ENCODE data around the gene MAOA.
"Not testable (repeated sequence)": the region's sequence is repeated elsewhere in the genome, so short reads cannot be mapped to it uniquely, and the experiment has no call there.

MAOA gene

DNA sequence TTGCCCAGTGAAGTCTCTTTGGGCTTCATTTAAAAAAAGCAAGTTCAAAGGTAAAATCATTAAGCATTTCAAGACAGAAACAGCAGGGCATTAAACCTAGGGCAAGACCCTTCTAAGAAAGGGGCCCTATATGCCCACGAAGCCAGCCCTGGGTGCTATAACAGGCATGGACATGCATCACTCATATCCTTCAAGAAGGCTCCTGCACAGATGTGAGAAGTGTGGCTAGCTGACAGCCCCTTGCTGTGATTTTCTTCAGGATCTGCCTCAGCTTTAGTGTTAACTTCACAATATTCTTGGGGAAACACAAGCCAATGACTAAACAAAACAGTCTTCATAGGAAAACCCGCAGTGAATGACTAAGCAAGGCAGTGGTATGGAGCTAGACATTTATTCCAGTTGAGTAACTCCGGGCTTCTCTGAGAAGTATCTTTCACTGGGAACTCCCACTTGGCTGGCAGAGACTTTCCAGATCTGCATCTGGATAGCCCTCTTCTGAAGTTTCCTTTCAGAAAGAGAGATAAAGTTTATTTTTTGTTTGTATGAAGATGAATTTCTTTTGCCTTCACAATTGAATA lies 11.9 kb upstream of the MAOA start:
- no peaks in the 10 kb centered on the region for H3K36me3 ChIP-seq (ENCODE audit: insufficient read depth, low read length)
- no peaks in the 10 kb centered on the region for H3K9me3 ChIP-seq (ENCODE audit: control insufficient read depth, insufficient read depth, low read length)
- peaks cover 9% of the 10 kb centered on the region for H3K4me1 ChIP-seq (ENCODE audit: insufficient read depth, low read length)
- H3K9ac ChIP-seq (ENCODE audit: low read depth, low read length), result no peak overlapping the region

DNA sequence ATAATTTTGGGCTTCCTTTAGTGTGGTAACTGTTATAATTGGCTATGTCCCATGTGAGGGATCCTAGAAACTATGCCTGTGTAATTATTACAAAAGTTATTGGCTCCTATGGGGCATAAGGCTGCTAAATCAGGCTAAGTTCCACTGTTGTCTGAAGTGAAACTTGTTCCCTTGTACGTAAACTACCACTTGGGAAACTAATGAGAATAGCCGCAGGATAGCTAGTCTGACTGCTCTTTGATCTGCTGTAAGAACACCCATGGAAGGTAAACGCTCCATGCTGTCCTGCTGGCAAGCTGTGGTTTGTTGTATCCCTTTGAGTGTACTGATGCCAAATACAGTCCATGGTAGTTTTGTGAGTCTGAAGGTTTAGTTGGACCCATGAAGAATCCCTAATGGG lies 9.3 kb upstream of the MAOA start:
- H3K36me3 ChIP-seq (ENCODE audit: insufficient read depth, low read length), result no peaks in the 10 kb centered on the region
- peaks cover 9% of the 10 kb centered on the region for H3K4me1 ChIP-seq (ENCODE audit: insufficient read depth, low read length)
- H3K9ac ChIP-seq (ENCODE audit: low read depth, low read length), result no peak overlapping the region
- H3K9me3 ChIP-seq (ENCODE audit: control insufficient read depth, insufficient read depth, low read length), result no peaks in the 10 kb centered on the region

DNA sequence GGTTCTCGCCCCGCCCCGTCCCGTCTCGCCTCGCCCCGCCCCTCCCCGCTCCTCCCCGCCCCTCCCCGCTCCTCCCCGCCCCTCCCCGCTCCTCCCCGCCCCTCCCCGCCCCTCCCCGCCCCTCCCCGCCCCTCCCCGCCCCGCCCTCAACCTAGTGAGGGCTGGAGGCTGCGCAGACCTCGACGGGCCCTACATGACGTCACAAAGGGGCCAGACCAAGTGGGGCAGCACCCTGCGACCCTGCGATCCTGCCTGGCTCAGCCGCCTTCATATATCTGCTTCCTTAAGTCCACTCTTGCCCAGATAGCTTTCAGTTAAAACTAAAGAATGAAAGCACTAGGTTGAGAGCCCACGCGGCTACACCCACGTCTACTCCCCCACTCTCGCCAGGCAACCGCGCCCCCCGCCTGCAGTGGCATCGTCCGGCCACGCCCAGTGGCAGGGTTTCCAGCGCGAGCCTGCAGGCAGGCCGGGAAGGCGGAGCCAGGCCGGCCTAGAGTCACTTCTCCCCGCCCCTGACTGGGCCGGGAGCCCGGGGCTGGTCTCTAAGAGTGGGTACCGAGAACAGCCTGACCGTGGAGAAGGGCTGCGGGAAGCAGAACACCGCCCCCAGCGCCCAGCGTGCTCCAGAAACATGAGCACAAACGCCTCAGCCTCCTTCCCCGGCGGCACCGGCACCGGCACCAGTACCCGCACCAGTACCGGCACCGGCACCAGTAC lies 1.5 kb upstream of the MAOA start:
- Histone ChIP-seq H3K9me3 (ENCODE audit: control insufficient read depth, insufficient read depth, low read length) (no peaks in the 10 kb centered on the region), H3K4me1 (ENCODE audit: insufficient read depth, low read length) (no peaks in the 10 kb centered on the region), H3K9ac (ENCODE audit: low read depth, low read length) (peak overlapping the region; percentile 79), H3K36me3 (ENCODE audit: insufficient read depth, low read length) (no peaks in the 10 kb centered on the region)

DNA sequence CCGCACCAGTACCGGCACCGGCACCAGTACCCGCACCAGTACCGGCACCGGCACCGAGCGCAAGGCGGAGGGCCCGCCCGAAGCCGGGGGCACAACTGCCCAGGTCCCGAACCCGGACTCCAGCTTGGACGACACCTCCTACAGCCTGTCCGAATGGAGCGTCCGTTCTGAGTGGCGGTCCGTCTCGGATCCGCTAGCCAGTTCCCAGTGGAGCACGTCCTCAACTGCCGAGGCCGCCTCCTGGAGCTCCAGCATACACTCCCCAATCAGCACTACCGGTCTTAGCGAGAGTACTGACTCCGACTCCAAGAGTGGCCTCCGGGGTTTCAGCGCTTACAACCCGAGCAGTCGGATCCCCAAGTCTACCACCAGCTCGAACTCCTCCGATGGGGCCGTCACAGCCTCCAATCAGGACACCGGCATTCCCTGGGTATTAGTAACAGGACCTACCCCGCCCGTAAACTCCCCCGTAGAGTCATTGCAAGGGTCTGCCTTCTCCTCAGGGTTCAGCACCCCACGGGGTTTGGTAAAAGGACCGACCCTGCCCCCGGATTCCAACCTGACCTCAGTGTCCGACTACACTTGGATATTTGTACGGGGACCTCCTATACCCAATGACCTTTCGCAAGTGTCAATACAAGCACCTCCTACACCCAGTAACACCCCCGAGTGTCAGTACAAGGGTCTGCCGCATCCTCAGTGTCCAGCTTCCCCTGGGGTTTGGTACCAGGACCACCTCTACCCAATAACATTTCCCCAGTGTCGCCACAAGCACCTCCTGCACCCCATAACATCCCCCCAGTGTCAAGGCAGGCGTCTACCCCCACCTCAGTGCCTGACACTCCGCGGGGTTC lies 721 bp upstream of the MAOA start:
- Histone ChIP-seq H3K36me3 (ENCODE audit: insufficient read depth, low read length) (no peaks in the 10 kb centered on the region), H3K4me1 (ENCODE audit: insufficient read depth, low read length) (no peaks in the 10 kb centered on the region), H3K9ac (ENCODE audit: low read depth, low read length) (peak overlapping the region; percentile 79; the same call in 1 of the 2 replicates)

DNA sequence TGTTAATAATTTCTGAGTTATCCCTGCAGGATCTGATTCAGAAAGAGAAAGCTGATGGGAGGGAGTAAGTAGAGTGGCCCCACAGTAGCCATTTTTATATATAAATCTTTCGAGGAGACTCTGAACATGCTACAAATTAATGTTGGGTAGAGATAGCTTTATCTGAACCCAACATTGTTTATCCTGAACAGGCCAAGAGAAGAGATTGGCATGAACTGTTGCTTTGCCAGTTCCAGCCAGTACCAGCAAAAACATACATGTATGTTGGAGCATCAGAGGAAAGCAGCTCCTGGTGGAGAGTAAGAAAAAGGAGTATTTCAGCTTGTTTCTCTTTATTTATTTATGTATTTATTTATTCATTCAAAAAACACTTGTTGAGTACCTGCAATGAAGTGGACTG lies 1.6 kb downstream of the MAOA start:
- Histone ChIP-seq H3K36me3 (ENCODE audit: insufficient read depth, low read length) (no peaks in the 10 kb centered on the region), H3K9me3 (ENCODE audit: control insufficient read depth, insufficient read depth, low read length) (no peaks in the 10 kb centered on the region), H3K9ac (ENCODE audit: low read depth, low read length) (no peak overlapping the region), H3K4me1 (ENCODE audit: insufficient read depth, low read length) (no peaks in the 10 kb centered on the region)

More for the DNA sequence above, 721 bp upstream of the MAOA start:
- H3K9me3 ChIP-seq (ENCODE audit: control insufficient read depth, insufficient read depth, low read length), result no peaks in the 10 kb centered on the region

DNA sequence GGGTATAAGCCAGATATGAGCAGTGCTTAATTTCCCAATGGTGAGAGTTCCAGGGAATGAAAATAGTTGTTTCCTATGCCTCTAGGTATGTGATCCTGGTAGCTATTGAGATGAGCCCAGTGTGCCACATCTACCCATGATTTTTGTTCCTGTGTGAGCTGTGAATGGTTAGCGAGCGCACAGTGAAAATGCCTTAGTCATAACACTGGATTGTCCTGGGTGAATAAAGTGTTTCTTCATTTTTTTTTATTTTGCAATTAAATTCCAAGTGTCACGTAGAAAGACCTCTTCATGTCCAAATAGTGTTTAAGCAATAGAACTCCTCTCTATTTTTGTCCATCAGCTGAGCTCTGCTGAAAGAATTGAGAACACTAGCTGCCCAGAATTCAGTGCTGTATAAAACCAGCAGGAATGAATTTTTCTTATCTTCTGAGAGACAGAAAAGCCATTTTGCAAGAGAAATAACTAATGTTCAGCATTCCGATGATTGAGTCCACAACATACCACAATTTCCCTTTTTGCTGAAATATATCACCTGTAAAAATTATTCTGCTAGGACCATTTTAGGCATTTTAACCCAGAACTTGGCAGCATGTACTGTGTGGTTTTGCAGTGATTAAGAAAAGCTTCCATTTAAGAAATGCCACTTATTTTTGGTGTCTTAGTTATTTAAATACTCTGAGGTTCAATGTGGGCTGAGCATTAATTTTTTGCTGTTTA lies 5.6 kb downstream of the MAOA start:
- Histone ChIP-seq H3K4me1 (ENCODE audit: insufficient read depth, low read length) (no peaks in the 10 kb centered on the region), H3K9me3 (ENCODE audit: control insufficient read depth, insufficient read depth, low read length) (no peaks in the 10 kb centered on the region), H3K9ac (ENCODE audit: low read depth, low read length) (no peak overlapping the region), H3K36me3 (ENCODE audit: insufficient read depth, low read length) (no peaks in the 10 kb centered on the region)

DNA sequence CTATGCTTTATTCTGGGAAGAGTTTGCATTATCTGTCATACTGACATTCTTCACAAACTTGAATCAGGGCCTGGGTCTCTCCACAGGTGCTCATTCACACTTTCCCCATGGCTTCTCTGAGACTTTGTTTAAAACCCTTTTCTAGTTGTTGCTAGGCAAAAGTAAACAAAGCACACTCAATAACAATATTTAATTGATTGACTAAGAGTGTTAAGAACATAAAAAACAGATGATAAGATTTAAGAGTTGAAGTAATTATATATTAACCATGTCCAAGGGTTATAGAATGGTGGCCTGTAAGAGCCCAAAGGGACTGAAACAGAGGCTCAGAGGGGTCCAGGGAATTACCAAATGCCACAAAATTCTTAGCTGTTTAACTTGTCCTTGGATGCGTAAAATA lies 7.1 kb downstream of the MAOA start:
- H3K36me3 ChIP-seq (ENCODE audit: insufficient read depth, low read length), result no peaks in the 10 kb centered on the region
- no peak overlapping the region for H3K9ac ChIP-seq (ENCODE audit: low read depth, low read length)
- no peaks in the 10 kb centered on the region for H3K9me3 ChIP-seq (ENCODE audit: control insufficient read depth, insufficient read depth, low read length)
- H3K4me1 ChIP-seq (ENCODE audit: insufficient read depth, low read length), result no peaks in the 10 kb centered on the region

DNA sequence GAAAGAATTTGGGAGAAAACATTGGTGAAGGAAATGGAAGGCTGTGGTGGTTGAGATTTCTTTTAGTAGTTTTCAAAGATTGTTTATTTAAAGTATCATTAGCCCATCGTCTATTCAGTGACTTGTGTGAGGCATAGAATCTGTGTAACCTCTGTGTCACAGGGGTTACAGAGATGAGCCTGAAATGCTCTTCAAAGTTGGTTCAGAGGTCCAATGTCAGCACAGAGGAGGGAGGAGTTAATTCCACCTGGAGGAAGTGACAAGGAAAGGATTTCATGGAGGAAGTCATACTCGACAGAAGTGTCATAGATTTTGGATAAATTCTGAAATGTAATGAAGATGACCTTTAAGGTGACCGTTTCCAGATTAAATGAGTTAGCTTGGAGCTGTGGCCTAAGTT lies 8.2 kb downstream of the MAOA start:
- H3K36me3 ChIP-seq (ENCODE audit: insufficient read depth, low read length), result no peaks in the 10 kb centered on the region
- no peak overlapping the region for H3K9ac ChIP-seq (ENCODE audit: low read depth, low read length)
- H3K9me3 ChIP-seq (ENCODE audit: control insufficient read depth, insufficient read depth, low read length), result no peaks in the 10 kb centered on the region

DNA sequence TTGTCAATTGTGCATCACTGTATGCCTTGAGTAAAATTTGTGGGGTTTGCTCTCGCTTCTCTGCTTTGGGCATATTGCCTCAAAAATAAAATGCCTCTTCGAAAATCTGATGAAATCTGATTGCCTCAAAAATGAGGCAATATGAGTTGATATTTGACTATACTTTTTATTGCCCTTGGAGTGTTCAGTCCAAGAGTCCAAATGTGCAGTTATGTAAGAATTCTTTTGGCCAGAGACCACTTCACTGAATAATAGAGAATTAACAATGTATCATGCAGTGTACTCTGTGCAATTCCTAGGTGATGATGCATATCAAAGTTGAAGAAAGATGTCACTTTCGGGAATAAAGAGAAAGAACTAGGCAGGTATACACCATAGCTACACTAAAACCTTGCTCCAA lies 8.6 kb downstream of the MAOA start:
- Histone ChIP-seq H3K36me3 (ENCODE audit: insufficient read depth, low read length) (no peaks in the 10 kb centered on the region), H3K9me3 (ENCODE audit: control insufficient read depth, insufficient read depth, low read length) (no peaks in the 10 kb centered on the region), H3K9ac (ENCODE audit: low read depth, low read length) (no peak overlapping the region), H3K4me1 (ENCODE audit: insufficient read depth, low read length) (no peaks in the 10 kb centered on the region)

More for the DNA sequence above, 8.2 kb downstream of the MAOA start:
- H3K4me1 ChIP-seq (ENCODE audit: insufficient read depth, low read length), result no peaks in the 10 kb centered on the region

DNA sequence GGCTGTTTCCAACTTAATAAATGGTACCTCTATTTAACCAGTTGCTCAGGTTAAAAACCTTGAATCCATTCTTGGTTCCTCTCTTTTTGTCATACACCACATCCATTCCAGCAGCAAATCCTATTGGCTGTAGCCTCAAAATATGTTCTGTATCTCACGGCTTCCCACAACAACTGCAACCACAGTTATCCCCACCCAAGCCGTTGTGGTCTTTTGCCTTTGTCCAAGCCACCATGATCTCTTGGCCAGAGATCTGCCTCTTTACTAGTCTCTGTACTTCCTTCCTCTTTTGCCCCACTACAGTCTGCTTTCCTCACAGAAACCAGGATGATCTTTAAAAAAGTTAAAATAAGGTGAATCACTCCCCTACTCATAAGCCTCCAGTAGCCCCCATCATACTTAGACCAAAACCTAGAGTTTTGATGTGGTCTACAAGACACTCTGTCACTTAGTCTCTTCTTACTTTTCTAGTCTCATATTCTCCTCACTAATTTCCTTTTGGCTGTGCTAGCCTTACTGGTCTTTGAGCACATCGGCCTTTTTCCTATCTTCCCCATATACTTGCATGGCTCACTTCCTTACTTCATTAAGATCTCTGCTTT lies 10.3 kb downstream of the MAOA start:
- H3K9me3 ChIP-seq (ENCODE audit: control insufficient read depth, insufficient read depth, low read length), result no peaks in the 10 kb centered on the region
- no peak overlapping the region for H3K9ac ChIP-seq (ENCODE audit: low read depth, low read length)
- no peaks in the 10 kb centered on the region for H3K4me1 ChIP-seq (ENCODE audit: insufficient read depth, low read length)
- H3K36me3 ChIP-seq (ENCODE audit: insufficient read depth, low read length), result no peaks in the 10 kb centered on the region

DNA sequence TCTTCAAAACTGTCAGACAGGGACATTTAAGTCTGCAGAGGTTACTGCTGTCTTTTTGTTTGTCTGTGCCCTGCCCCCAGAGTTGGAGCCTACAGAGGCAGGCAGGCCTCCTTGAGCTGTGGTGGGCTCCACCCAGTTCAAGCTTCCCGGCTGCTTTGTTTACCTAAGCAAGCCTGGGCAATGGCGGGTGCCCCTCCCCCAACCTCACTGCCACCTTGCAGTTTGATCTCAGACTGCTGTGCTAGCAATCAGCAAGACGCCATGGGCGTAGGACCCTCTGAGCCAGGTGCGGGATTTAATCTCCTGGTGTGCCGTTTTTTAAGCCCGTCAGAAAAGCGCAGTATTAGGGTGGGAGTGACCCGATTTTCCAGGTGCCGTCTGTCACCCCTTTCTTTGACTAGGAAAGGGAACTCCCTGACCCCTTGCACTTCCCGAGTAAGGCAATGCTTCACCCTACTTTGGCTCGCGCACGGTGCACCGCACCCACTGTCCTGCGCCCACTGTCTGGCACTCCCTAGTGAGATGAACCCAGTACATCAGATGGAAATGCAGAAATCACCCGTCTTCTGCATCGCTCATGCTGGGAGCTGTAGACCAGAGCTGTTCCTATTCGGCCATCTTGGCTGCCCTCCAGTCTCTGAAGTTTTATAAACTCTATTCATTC lies 20.0 kb downstream of the MAOA start:
- not testable (repeated sequence) for H3K36me3 ChIP-seq (ENCODE audit: insufficient read depth, low read length); H3K9me3 ChIP-seq (ENCODE audit: control insufficient read depth, insufficient read depth, low read length); H3K4me1 ChIP-seq (ENCODE audit: insufficient read depth, low read length); H3K9ac ChIP-seq (ENCODE audit: low read depth, low read length)

DNA sequence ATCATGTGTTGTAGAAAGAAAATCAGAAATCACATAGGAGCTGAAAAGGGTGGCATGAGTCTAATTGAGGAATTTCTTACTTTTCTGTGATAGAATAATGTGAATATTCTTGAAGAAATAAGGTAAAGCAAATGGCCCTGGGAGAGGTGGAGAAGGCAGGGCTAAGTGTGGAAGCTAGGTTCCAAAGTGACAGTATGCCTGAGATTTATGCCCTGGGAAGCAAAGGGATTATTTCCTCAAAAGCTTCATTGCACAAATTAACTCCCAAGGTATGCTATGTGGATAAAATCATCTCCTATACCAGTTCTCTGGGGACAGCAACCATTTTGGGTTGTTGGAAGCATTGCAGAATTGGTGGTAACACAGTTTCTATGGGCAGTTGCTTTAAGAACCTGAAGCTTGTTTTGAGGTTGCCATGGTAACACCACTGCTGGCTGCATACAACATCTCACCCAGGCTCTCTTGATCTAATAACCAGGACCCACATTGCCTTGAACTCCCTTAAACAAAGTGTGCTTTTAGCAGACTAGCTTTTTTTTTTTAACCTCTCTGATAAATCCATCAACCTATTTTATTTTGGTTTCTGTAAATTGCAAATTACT lies 21.0 kb downstream of the MAOA start:
- no peak overlapping the region for H3K9ac ChIP-seq (ENCODE audit: low read depth, low read length)
- H3K36me3 ChIP-seq (ENCODE audit: insufficient read depth, low read length), result no peaks in the 10 kb centered on the region
- no peaks in the 10 kb centered on the region for H3K4me1 ChIP-seq (ENCODE audit: insufficient read depth, low read length)
- H3K9me3 ChIP-seq (ENCODE audit: control insufficient read depth, insufficient read depth, low read length), result no peaks in the 10 kb centered on the region

DNA sequence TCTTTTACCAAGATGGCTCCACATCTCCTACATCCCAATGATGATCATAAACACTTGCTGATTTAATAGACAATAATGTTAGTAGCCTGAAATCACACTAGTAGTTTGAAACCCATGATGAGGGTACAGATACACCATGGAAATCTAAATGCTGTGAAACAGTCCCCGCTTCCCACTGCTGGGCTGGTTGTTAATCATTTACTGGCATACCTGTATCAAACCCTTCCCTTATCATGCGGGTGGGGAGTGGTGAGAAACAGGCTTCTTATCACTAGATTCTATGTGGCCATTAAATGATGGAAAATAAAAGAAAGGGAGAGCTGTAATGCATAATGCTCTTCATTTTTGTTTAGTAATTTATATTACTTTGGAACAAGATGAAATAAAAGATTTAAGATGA lies 21.9 kb downstream of the MAOA start:
- Histone ChIP-seq H3K36me3 (ENCODE audit: insufficient read depth, low read length) (no peaks in the 10 kb centered on the region), H3K9me3 (ENCODE audit: control insufficient read depth, insufficient read depth, low read length) (no peaks in the 10 kb centered on the region), H3K9ac (ENCODE audit: low read depth, low read length) (no peak overlapping the region), H3K4me1 (ENCODE audit: insufficient read depth, low read length) (no peaks in the 10 kb centered on the region)

All from ES-I3 (cell line).